Middle frontal gyrus (tissue), 1 donor: ENCODE data around the gene INPP4B.

Source experiments
- DNase-seq: peaks from one replicate; pipeline ENCODE4 v3.0.0-alpha.2; 2015; ENCODE audit warnings: low spot score; ENCODE audit errors: extremely low spot score

Gene INPP4B

GRCh38 chr4:142741995-142742394, 104.1 kb downstream of the INPP4B start:
- DNase-seq = no peak

GRCh38 chr4:142728233-142728632, 117.9 kb downstream of the INPP4B start:
- no peak for DNase-seq

- no peak for DNase-seq
Measured at GRCh38 chr4:142727149-142727548, 119.0 kb downstream of the INPP4B start.

- DNase-seq = no peak
Measured at GRCh38 chr4:142725886-142726285, 120.2 kb downstream of the INPP4B start.

- no peak for DNase-seq
Measured at GRCh38 chr4:142721187-142721586, 124.9 kb downstream of the INPP4B start.

GRCh38 chr4:142719854-142720541, 126.1 kb downstream of the INPP4B start:
- no peak for DNase-seq

- DNase-seq = no peak
Measured at GRCh38 chr4:142718981-142719380, 127.1 kb downstream of the INPP4B start.

- no peak for DNase-seq
Measured at GRCh38 chr4:142715727-142716126, 130.4 kb downstream of the INPP4B start.

- no peak for DNase-seq
Measured at GRCh38 chr4:142713282-142714030, 132.6 kb downstream of the INPP4B start.

- DNase-seq = no peak
Measured at GRCh38 chr4:142708231-142708630, 137.9 kb downstream of the INPP4B start.

GRCh38 chr4:142707401-142707800, 138.7 kb downstream of the INPP4B start:
- DNase-seq = no peak

GRCh38 chr4:142706381-142706780, 139.7 kb downstream of the INPP4B start:
- no peak for DNase-seq

GRCh38 chr4:142705820-142706219, 140.3 kb downstream of the INPP4B start:
- DNase-seq = no peak

GRCh38 chr4:142703694-142704309, 142.3 kb downstream of the INPP4B start:
- DNase-seq = no peak

- DNase-seq = no peak
Measured at GRCh38 chr4:142701017-142701416, 145.1 kb downstream of the INPP4B start.

- no peak for DNase-seq
Measured at GRCh38 chr4:142700531-142700930, 145.6 kb downstream of the INPP4B start.

- DNase-seq = no peak
Measured at GRCh38 chr4:142698552-142698951, 147.5 kb downstream of the INPP4B start.

GRCh38 chr4:142697928-142698327, 148.2 kb downstream of the INPP4B start:
- DNase-seq = no peak

GRCh38 chr4:142697320-142697719, 148.8 kb downstream of the INPP4B start:
- DNase-seq = no peak

- no peak for DNase-seq
Measured at GRCh38 chr4:142696334-142697122, 149.6 kb downstream of the INPP4B start.

- no peak for DNase-seq
Measured at GRCh38 chr4:142690406-142691163, 155.5 kb downstream of the INPP4B start.
